Aorta (tissue), 5 donors: Measurements from ENCODE around the gene SERINC2. TPM values are rescaled to one million over a fixed set of nuclear protein-coding genes. Genes with fewer than 3 reads are reported as not detected.

Experiments used
- ATAC-seq: fragments of 200-7000 bp; cut with Tn5 transposase; one replicate; pipeline ENCODE4 v1.9.1; 2022; ENCODE audit warnings: moderate library complexity; ENCODE audit not compliant: low FRiP score
- DNase-seq, 2 donors: peaks; one replicate each; pipeline ENCODE4 v3.0.0-alpha.2; 2020
- H3K27ac ChIP-seq, 2 donors: one replicate each; pipeline ENCODE4 v1.5.1; 2013; ENCODE audit warnings: low read length in 2 of 2, mild to moderate bottlenecking in 2 of 2, moderate library complexity in 2 of 2, control low read depth in 1 of 2, inconsistent platforms in 1 of 2, low read depth in 1 of 2
- H3K27me3 ChIP-seq, 2 donors: one replicate each; pipeline ENCODE4 v1.6.1; 2013; ENCODE audit warnings: control low read depth in 1 of 2, low read length in 1 of 2, mild to moderate bottlenecking in 1 of 2, moderate library complexity in 1 of 2; ENCODE audit not compliant: insufficient read depth in 2 of 2, control insufficient read depth in 1 of 2
- H3K36me3 ChIP-seq, 2 donors: one replicate each; pipeline ENCODE4 v1.6.1; 2013; ENCODE audit warnings: control low read depth in 1 of 2, low read length in 1 of 2, mild to moderate bottlenecking in 1 of 2; ENCODE audit not compliant: insufficient read depth in 2 of 2, control insufficient read depth in 1 of 2
- H3K4me1 ChIP-seq, 2 donors: one replicate each; pipeline ENCODE4 v1.6.1; 2013; ENCODE audit warnings: low read length in 2 of 2, control low read depth in 1 of 2, mild to moderate bottlenecking in 1 of 2, moderate library complexity in 1 of 2; ENCODE audit not compliant: insufficient read depth in 2 of 2, control insufficient read depth in 1 of 2
- H3K4me3 ChIP-seq, 2 donors: one replicate each; pipeline ENCODE4 v1.5.1; 2013; ENCODE audit warnings: low read length in 2 of 2, control low read depth in 1 of 2, mild to moderate bottlenecking in 1 of 2
- H3K9me3 ChIP-seq: one replicate; pipeline ENCODE4 v1.6.1; 2013; ENCODE audit warnings: mild to moderate bottlenecking, low read length; ENCODE audit not compliant: control insufficient read depth
- WGBS, 2 donors: extraction: QIAGEN DNeasy Blood & Tissue Kit; methylation state at CpG; one replicate each; pipeline ENCODE4 v1.1.7; 2013; 5-methylcytosine and 5-hydroxymethylcytosine counted together
- intact Hi-C, 2 donors: fragments of 100-400 bp; cut with DNase I; formaldehyde crosslinking; loops; one replicate each; pipeline versions ENCODE4 v1.14.2 to v1.15.0; 2022
- polyA plus RNA-seq, 2 donors: library from polyadenylated mRNA; stranded (reverse); fragments of 200-250 nt; gene quantifications; one replicate each; pipeline ENCODE4 v1.2.3, GENCODE V29; 2013
- total RNA-seq, 2 donors: library from RNA; stranded (reverse); fragmentation: NEBNext Ultra II Directional; extraction: Animal tissue kit (Norgen Biotek cat#: 25700); gene quantifications; one replicate each; pipeline ENCODE4 v1.2.1, GENCODE V29; 2021
- donor health status: healthy with polysubstance abuse.
- donor health status: Bipolar disorder and iron deficiency.
- donor health status: DM: no; HTN: no; CAD: no.
- donor health status: DM: no; HTN: no; CAD: no.
- donor health status: DM: yes; HTN: yes; CAD: no.

SERINC2 gene
- total and polyA plus RNA-seq, 4 donors, result 2.5 to 20.7 (median 3.5) TPM

DNA sequence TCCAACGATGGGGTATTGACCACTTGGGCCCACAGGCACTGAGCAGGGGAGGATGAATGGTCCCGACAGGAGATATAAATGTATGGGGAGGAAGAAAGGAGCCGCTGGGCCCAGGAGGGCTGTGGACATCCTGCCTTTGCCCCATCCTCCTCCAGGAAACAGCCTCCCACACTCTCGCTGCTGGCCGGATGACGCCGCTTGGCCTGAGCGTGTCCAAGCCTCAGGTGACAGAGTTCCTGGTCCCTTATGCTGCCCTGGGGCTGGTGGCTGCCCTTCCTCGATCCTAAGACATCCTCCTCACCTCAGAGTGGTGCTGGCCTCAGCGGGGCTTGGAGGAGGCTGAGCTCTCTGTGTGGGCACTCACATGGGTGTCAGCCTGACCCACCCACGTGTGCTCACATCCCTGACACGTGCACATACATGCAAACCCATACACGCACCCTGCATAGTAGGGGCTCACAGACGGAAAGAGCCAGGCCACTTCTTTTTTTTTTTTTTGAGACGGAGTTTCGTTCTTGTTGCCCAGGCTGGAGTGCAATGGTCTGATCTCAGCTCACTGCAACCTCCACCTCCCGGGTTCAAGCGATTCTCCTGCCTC is 5.9 kb upstream of the SERINC2 start:
- no peaks in the 10 kb centered on the region for H3K9me3 ChIP-seq
- H3K4me1 ChIP-seq, result no peaks in the 10 kb centered on the region
- intact Hi-C loops, result no loop called here
- no peak for ATAC-seq
- no peaks in the 10 kb centered on the region for H3K36me3 ChIP-seq
- no peak overlapping the region for H3K27ac ChIP-seq
- H3K27me3 ChIP-seq, result no peaks in the 10 kb centered on the region
- DNase-seq, result no peak
- H3K4me3 ChIP-seq, result no peak overlapping the region
- WGBS, 2 donors, result 92 to 95% methylated on average over 18 of the region's 18 CpGs

DNA sequence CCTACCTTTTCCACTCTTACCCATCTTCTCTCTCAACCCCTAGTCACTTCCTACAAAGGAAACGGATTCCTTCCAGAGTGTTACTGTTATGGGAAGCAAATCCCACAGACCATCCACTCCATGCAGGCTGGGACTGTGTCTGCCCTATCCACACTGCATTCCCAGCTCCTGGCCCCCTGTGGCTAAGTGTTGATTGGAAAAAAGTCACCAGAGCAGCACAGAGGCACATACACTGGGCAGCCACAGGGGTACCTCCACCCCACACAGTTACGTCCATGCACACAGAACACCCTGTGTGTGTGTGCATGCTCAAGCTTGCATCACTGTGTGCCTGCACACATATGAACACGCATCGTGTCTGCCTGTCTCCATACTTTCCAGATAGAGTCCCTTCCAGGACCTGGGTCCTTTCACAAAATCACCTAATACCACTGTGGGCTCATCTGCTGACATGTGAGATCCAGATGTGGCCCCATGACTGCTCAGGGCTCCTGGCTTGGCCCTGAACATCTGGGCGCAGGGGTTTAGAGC is 4.2 kb upstream of the SERINC2 start:
- H3K27me3 ChIP-seq, result no peaks in the 10 kb centered on the region
- ATAC-seq, result no peak
- no peaks in the 10 kb centered on the region for H3K36me3 ChIP-seq
- no peak for DNase-seq
- no peak overlapping the region for H3K27ac ChIP-seq
- no peaks in the 10 kb centered on the region for H3K4me1 ChIP-seq
- H3K4me3 ChIP-seq, result no peak overlapping the region
- 89 to 90% methylated on average over 5 of the region's 5 CpGs for WGBS, 2 donors
- H3K9me3 ChIP-seq, result no peaks in the 10 kb centered on the region
- intact Hi-C loops, result no loop called here

DNA sequence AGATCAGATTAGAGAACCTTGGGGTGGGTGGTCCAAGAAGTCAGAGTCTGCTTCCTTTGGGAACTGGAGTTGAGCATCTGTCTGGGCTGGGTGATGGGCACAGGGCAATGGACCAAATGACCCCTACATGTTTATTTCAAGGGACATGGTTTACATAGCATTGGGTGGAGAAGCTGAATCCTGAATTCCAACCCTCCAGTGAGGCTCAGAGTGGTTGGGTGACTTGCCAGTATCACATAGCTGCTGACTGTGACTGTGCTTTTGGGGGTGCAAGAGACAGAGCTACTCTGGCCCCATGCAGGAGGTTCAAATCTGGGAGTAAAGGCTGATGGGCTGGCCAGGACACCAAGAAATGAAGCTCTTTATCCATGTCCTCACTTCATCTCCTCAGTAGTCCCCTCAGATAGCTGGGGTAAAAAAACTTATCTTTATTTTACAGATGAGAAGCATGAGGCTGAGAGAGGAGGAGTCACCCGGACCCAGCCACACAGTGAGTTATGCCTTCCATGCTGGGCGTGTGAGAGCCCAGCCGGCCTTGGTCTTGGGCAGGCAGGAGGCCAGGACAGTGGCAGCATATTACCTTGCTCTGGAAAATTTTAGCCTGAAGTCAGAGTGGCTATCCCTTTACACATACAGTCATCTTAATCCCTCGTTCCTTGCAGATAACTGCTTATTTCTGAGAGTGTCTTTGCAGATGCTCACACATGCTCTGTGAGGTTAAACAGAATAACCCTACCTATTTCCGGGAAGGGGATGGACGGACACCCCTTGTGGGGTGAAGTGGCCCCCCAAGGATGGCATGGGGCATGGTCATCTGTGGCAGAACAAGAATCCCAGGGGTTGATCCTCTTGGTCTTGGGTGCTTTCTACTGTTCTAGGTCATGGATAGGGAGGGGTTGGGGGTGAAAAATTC is 2.8 kb upstream of the SERINC2 start:
- Histone ChIP-seq H3K4me3 (no peak overlapping the region), H3K27ac (no peak overlapping the region), H3K27me3 (no peaks in the 10 kb centered on the region), H3K36me3 (no peaks in the 10 kb centered on the region), H3K4me1 (no peaks in the 10 kb centered on the region), H3K9me3 (no peaks in the 10 kb centered on the region)
- 80 to 82% methylated on average over 6 of the region's 6 CpGs for WGBS, 2 donors
- no peak for ATAC-seq
- no peak for DNase-seq
- intact Hi-C loops, result loop anchor here in 1 of 2 donors (10.0 kb wide), 1 partner anchor 115 kb away; the partner anchor contains the start of genes SNRNP40 and ZCCHC17

- Histone ChIP-seq H3K27me3 (no peaks in the 10 kb centered on the region), H3K4me1 (no peaks in the 10 kb centered on the region), H3K9me3 (no peaks in the 10 kb centered on the region), H3K27ac (no peak overlapping the region), H3K36me3 (no peaks in the 10 kb centered on the region), H3K4me3 (no peak overlapping the region)
- 76 to 83% methylated on average over 4 of the region's 4 CpGs for WGBS, 2 donors
- DNase-seq (no peak), ATAC-seq (no peak)
- intact Hi-C loops, result loop anchor here in 1 of 2 donors (10.0 kb wide), 1 partner anchor 116 kb away; the partner anchor contains the start of genes SNRNP40 and ZCCHC17
These were observed 2.1 kb upstream of the SERINC2 start for GRCh38 chr1:31410871-31411270.

DNA sequence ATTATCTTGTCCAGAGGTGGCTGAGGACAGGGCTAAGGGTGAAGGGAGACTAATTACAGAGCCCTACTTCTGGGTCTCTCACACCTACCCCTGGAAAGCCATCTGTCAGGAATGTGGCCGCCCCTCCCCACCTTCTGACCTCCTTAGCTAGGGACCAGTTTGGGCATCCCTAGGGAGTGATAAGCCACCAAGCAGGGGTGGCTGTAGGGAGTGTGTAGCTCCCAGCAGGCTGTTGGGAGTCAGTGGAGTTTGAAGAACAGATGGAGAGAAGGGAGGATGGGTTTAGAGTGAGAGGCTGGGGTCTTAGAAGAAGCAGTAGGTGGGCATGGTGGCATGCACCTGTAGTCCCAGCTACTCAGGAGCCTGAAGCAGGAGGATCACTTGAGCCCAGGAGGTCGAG is 808 bp upstream of the SERINC2 start:
- no peaks in the 10 kb centered on the region for H3K27me3 ChIP-seq

GRCh38 chr1:31413405-31414001 is 490 bp downstream of the SERINC2 start:
- no peaks in the 10 kb centered on the region for H3K9me3 ChIP-seq
- H3K27me3 ChIP-seq, result no peaks in the 10 kb centered on the region
- H3K4me1 ChIP-seq, result no peaks in the 10 kb centered on the region
- 0 to 1% methylated on average over 51 to 54 of the region's 54 CpGs for WGBS, 2 donors
- H3K36me3 ChIP-seq, result no peaks in the 10 kb centered on the region
- intact Hi-C loops, result loop anchor here in 1 of 2 donors (10.0 kb wide), 1 partner anchor 119 kb away; the partner anchor contains the start of genes SNRNP40 and ZCCHC17
- H3K4me3 ChIP-seq, result peak overlapping the region; percentile 39 to 55
- H3K27ac ChIP-seq, result no peak overlapping the region
- DNase-seq (peak; percentile 85 to 91), ATAC-seq (peak; percentile 63)

More for the DNA sequence above, 808 bp upstream of the SERINC2 start:
- 59 to 60% methylated on average over 2 of the region's 2 CpGs for WGBS, 2 donors
- Histone ChIP-seq H3K36me3 (no peaks in the 10 kb centered on the region), H3K9me3 (no peaks in the 10 kb centered on the region), H3K27ac (no peak overlapping the region), H3K4me1 (no peaks in the 10 kb centered on the region), H3K4me3 (no peak overlapping the region)
- no peak for ATAC-seq
- DNase-seq, result no peak
- intact Hi-C loops, result loop anchor here in 1 of 2 donors (10.0 kb wide), 1 partner anchor 117 kb away; the partner anchor contains the start of genes SNRNP40 and ZCCHC17

DNA sequence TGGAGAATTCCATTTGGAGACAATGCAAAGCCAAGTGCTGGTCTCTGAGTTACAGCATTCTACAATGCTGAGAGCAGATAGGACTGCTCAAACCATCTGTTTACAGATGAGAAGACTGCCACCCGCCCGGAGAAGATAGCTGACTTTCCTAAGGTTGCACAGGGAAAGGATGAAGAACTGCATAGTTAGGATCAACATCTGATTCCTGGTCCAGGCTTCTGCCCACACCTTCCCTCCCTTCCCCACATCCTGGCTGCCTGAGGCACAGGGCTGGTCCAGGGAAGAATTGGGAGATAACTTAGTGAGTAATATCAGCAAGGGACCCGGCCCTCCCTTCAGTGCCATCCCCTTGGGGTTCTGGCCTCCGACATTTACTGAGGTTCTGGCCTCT is 2.0 kb downstream of the SERINC2 start:
- ATAC-seq, result no peak
- WGBS, 2 donors, result 91 to 98% methylated on average over 4 of the region's 4 CpGs
- intact Hi-C loops, result loop anchor here in 1 of 2 donors (10.0 kb wide), 1 partner anchor 120 kb away; the partner anchor contains the start of genes SNRNP40 and ZCCHC17

DNA sequence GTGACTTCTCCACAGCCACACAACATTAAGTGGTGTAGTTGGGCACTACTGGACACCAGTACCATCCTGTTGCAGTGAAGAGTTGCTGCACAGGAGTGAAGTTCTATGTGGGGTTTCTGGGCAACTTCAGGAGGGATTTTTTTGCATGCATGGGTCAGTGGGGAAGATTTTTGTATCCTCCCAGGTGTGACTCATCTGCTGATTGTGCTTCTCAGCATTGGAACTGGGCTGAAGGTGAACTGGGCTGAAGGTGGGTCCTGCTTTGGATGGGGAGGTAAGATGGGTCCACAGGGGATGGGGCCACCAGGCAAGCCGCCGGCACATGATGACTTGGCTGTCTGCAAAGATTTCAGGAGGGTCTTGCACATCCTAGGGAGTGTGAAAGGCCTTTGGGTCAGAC is 2.6 kb downstream of the SERINC2 start:
- Histone ChIP-seq H3K27me3 (no peaks in the 10 kb centered on the region), H3K9me3 (no peaks in the 10 kb centered on the region)
- 94 to 97% methylated on average over 2 of the region's 2 CpGs for WGBS, 2 donors

More for the DNA sequence above, 2.0 kb downstream of the SERINC2 start:
- Histone ChIP-seq H3K27me3 (no peaks in the 10 kb centered on the region), H3K4me1 (no peaks in the 10 kb centered on the region), H3K9me3 (no peaks in the 10 kb centered on the region), H3K4me3 (no peak overlapping the region), H3K36me3 (no peaks in the 10 kb centered on the region), H3K27ac (no peak overlapping the region)
- DNase-seq, result no peak

More for the DNA sequence above, 2.6 kb downstream of the SERINC2 start:
- H3K27ac ChIP-seq, result no peak overlapping the region
- DNase-seq (no peak), ATAC-seq (no peak)
- H3K4me1 ChIP-seq, result no peaks in the 10 kb centered on the region
- H3K36me3 ChIP-seq, result no peaks in the 10 kb centered on the region
- intact Hi-C loops, result loop anchor here in 1 of 2 donors (10.0 kb wide), 1 partner anchor 121 kb away; the partner anchor contains the start of genes SNRNP40 and ZCCHC17
- H3K4me3 ChIP-seq, result no peak overlapping the region
